AG04450 (cell line): ENCODE data around the gene MALT1. TPM values are rescaled to one million over a fixed set of nuclear protein-coding genes. Genes with fewer than 3 reads are reported as not detected.
A peak's percentile ranks its signal among the peaks of the same experiment; 100 is the strongest.

ENCODE experiments used
- CTCF ChIA-PET: fragments of 300-600, 350-600 bp; formaldehyde crosslinking; extraction: SDS; loops from one replicate; lab custom pipeline; 2022; ENCODE audit warnings: antibody characterized with exemption, inconsistent platforms; lab: Charles Lee
- POLR2A ChIA-PET: fragments of 350-600 bp; formaldehyde crosslinking; extraction: SDS; loops from one replicate; lab custom pipeline; 2021; ENCODE audit warnings: antibody characterized with exemption, inconsistent platforms; lab: Yijun Ruan, JAX
- DNase-seq: peaks from one replicate; pipeline ENCODE4 v3.0.0-alpha.2; 2011; ENCODE audit warnings: low read depth, low spot score
- H3K27ac ChIP-seq: one replicate; pipeline ENCODE4 v1.5.1; 2012; ENCODE audit warnings: low read depth, low read length, control low read depth
- H3K27me3 ChIP-seq: one replicate; pipeline ENCODE4 v1.6.0; 2012; ENCODE audit warnings: low read length; ENCODE audit not compliant: control insufficient read depth, insufficient read depth
- H3K4me3 ChIP-seq: 2 replicates; pipeline ENCODE4 v1.5.1; 2011; ENCODE audit warnings: mild to moderate bottlenecking, low read depth, low read length, control low read depth
- H3K9me3 ChIP-seq: 2 replicates; pipeline ENCODE4 v1.5.1; 2012; ENCODE audit warnings: low read length; ENCODE audit not compliant: control insufficient read depth, insufficient read depth
- polyA plus RNA-seq: library from polyadenylated mRNA; depleted of rRNA; stranded (reverse); fragments of >200 nt; gene quantifications from 2 replicates; pipeline ENCODE4 v1.2.3, GENCODE V29; 2011
- TF ChIP-seq, protein P1 (sequence below): IDR thresholded peaks from 2 replicates; pipeline ENCODE4 v1.5.1; 2011; ENCODE audit warnings: low read depth, low read length, control low read depth, inconsistent platforms

The MALT1 gene
- polyA plus RNA-seq, 1 experiment: 24.3 TPM

DNA sequence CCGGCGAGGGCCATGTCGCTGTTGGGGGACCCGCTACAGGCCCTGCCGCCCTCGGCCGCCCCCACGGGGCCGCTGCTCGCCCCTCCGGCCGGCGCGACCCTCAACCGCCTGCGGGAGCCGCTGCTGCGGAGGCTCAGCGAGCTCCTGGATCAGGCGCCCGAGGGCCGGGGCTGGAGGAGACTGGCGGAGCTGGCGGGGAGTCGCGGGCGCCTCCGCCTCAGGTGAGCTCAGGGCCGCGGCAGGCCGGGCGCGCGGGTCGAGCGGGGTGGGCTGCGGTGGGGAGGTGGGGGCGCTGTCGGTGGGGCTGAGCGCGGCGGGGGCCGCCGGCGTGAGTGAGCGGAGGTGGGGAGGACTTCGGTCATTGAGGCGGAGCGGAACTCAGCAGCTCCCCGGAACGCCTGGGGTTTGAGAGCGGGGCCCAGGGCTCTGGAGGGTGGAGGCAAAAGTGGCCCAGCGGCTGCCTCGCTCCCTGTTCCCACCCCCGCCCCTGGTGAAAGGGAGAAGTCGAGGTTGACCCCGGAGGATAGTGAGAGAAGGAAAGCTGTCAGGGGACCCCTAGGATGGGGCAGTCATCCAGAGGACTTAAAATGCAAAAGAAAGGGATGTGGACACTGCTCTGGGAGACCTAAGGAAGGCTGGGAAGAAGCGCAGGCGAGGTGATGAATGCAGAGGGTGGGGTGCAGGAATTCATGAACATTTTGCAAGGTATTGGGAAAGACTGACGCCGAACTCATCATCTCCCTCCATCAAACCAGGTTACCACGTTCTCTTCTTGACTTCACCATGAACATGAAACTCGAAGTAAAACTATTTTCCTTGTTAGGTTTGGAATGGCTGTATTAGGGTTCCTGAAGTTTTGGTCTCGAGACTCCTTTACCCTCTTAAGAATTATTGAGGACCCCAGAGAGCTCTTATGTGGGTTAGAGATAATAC, 633 bp downstream of the MALT1 start:
- ChIA-PET POLR2A (interaction anchor here (0.6 to 2.4 kb wide), 17 partner anchors 17 to 408 kb away, joined by 3 to 20 read pairs (median 4); no protein-coding TSS in a partner anchor), CTCF (interaction anchor here (0.6 to 1.2 kb wide), 4 partner anchors 11 to 89 kb away, joined by 3 to 5 read pairs (median 3); no protein-coding TSS in a partner anchor)
- Histone ChIP-seq H3K27ac (peak overlapping the region; percentile 69), H3K4me3 (peak overlapping the region; percentile 74), H3K27me3 (no peaks in the 10 kb centered on the region), H3K9me3 (no peaks in the 10 kb centered on the region)
- TF ChIP-seq, protein P1, sequence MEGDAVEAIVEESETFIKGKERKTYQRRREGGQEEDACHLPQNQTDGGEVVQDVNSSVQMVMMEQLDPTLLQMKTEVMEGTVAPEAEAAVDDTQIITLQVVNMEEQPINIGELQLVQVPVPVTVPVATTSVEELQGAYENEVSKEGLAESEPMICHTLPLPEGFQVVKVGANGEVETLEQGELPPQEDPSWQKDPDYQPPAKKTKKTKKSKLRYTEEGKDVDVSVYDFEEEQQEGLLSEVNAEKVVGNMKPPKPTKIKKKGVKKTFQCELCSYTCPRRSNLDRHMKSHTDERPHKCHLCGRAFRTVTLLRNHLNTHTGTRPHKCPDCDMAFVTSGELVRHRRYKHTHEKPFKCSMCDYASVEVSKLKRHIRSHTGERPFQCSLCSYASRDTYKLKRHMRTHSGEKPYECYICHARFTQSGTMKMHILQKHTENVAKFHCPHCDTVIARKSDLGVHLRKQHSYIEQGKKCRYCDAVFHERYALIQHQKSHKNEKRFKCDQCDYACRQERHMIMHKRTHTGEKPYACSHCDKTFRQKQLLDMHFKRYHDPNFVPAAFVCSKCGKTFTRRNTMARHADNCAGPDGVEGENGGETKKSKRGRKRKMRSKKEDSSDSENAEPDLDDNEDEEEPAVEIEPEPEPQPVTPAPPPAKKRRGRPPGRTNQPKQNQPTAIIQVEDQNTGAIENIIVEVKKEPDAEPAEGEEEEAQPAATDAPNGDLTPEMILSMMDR: no peak
- DNase-seq: no peak

- H3K27ac ChIP-seq: no peak overlapping the region
- H3K4me3 ChIP-seq: no peak overlapping the region
- ChIA-PET POLR2A (no interaction called here), CTCF (interaction anchor here (1.7 kb wide), 1 partner anchor 90 kb away, joined by 4 read pairs; no protein-coding TSS in a partner anchor)
- DNase-seq: no peak
- TF ChIP-seq, protein P1: no peak
- no peaks in the 10 kb centered on the region for H3K27me3 ChIP-seq
- no peaks in the 10 kb centered on the region for H3K9me3 ChIP-seq
Measured at GRCh38 chr18:58674159-58674558, 2.9 kb downstream of the MALT1 start.

- TF ChIP-seq, protein P1: no peak
- H3K27me3 ChIP-seq: no peaks in the 10 kb centered on the region
- H3K9me3 ChIP-seq: no peaks in the 10 kb centered on the region
- no peak overlapping the region for H3K4me3 ChIP-seq
- POLR2A ChIA-PET: no interaction called here
- CTCF ChIA-PET: interaction anchor here (1.7 kb wide), 1 partner anchor 89 kb away, joined by 4 read pairs; no protein-coding TSS in a partner anchor
- H3K27ac ChIP-seq: no peak overlapping the region
- DNase-seq: no peak
Measured at GRCh38 chr18:58674863-58675472, 3.7 kb downstream of the MALT1 start.

DNA sequence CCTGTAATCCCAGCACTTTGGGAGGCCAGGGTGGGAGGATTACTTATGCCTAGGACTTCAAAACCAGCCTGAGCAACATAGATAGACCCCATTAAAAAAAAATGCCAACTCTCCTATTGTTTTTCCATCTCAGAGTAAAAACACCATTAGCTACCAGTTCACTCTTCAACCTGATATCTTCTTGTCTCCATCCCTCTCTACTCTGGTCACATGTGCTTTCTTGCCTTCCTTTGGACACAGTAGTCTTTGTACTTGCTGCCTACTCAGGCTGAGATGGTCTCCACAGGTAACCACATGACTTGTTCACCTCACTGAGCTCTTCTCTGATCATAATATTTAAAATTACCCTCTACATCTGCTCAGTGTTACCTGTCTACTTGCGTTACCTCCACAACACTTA, 5.0 kb downstream of the MALT1 start:
- ChIA-PET CTCF (no interaction called here), POLR2A (no interaction called here)
- no peak for DNase-seq
- TF ChIP-seq, protein P1: no peak
- no peak overlapping the region for H3K27ac ChIP-seq
- H3K4me3 ChIP-seq: no peak overlapping the region
- no peaks in the 10 kb centered on the region for H3K9me3 ChIP-seq
- no peaks in the 10 kb centered on the region for H3K27me3 ChIP-seq
